AG08396 (cell line): ENCODE data around the gene HAS3.
A peak's percentile ranks its signal among the peaks of the same experiment; 100 is the strongest.
"Not testable (repeated sequence)": the region's sequence is repeated elsewhere in the genome, so short reads cannot be mapped to it uniquely, and the experiment has no call there.

ENCODE experiments used
- DNase-seq: peaks from one replicate; pipeline ENCODE4 v3.0.0; 2012; ENCODE audit warnings: low spot score, mixed read lengths

Gene HAS3, protein sequence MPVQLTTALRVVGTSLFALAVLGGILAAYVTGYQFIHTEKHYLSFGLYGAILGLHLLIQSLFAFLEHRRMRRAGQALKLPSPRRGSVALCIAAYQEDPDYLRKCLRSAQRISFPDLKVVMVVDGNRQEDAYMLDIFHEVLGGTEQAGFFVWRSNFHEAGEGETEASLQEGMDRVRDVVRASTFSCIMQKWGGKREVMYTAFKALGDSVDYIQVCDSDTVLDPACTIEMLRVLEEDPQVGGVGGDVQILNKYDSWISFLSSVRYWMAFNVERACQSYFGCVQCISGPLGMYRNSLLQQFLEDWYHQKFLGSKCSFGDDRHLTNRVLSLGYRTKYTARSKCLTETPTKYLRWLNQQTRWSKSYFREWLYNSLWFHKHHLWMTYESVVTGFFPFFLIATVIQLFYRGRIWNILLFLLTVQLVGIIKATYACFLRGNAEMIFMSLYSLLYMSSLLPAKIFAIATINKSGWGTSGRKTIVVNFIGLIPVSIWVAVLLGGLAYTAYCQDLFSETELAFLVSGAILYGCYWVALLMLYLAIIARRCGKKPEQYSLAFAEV

DNA sequence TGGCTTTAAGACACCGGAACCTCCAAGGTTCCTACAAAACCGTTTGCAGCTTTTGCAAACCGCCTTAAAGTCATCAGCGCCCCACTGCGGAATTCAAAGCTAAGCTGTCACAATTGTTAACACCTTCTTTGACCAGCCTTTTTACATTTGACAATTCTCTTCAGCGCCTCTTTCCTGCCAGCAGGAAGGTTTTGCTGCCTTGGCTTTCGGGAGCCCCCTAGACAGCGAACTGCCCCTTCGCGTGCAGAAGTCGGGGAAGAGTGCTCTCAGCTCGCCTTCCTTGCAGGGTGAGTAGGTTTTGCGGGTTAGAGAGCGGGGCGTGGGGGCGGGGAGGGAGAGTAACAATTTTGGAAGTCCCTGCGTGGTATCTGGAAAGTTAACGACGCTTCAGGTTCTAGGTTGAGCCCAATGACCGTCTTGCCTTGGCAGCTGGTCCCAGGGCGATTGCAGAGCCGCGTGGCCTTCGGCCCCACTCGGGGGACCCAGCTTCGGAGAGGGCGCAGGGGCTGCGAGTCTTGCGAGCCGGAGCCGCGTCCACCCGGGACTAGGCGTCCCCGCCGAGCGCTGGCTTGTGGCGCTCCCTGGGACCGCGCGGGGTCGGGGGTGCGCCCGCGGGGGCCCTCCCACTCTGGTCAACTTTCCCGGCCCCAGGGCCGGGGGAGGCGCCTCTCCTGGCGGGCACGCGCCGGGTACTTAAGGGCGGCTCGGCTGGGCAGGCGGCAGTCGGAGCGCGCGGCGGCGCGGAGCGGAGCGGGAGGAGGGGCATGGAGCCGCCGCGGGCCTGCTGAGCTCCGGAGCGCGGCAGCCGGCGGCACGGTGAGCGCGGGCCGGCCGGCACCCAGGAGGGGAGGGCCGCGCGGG lies at the start of gene HAS3:
Gene HAS3 (plus strand): TSS at position 153 of the 861 bp plus-strand sequence. CDS start 3,743 bp downstream, outside the sequence.
- peak; percentile 86 for DNase-seq

DNA sequence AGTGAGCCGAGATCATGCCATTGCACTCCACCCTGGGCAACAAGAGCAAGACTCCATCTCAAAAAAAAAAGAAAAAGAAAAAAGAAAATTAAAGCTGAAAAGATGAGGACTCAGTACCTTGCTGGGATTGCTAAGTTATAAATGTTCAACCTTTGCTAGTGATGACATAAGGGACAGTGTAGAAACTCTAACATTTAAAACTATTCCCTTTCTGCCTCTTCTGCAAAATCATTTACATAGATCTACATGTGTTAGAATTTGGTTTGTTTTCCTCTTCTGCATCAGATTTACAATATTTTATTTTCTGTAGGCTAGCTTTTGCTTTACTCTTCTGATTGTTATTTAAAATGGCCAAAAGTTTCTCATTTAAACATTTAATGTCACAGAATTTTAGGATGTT lies 49.5 kb upstream of the HAS3 start:
- no peak for DNase-seq

DNA sequence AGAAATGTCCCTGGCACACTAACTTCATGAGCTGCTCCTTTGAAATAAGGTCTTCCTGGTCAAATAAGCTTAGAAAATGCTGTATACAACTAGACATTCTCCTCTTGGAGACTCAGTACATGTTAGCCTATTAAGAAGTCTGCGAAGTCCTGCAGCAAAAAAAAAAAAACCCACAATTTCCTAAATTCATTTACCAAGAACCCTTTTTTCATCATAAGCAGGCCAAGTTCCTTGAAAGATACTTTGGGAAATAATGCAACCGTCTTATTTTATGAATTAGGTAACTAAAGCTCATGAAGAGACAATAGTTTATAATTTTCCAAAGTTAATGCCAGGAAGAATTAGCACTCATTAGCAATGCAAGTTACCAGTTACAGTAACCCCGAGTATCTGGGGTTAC lies 49.0 kb upstream of the HAS3 start:
- no peak for DNase-seq

DNA sequence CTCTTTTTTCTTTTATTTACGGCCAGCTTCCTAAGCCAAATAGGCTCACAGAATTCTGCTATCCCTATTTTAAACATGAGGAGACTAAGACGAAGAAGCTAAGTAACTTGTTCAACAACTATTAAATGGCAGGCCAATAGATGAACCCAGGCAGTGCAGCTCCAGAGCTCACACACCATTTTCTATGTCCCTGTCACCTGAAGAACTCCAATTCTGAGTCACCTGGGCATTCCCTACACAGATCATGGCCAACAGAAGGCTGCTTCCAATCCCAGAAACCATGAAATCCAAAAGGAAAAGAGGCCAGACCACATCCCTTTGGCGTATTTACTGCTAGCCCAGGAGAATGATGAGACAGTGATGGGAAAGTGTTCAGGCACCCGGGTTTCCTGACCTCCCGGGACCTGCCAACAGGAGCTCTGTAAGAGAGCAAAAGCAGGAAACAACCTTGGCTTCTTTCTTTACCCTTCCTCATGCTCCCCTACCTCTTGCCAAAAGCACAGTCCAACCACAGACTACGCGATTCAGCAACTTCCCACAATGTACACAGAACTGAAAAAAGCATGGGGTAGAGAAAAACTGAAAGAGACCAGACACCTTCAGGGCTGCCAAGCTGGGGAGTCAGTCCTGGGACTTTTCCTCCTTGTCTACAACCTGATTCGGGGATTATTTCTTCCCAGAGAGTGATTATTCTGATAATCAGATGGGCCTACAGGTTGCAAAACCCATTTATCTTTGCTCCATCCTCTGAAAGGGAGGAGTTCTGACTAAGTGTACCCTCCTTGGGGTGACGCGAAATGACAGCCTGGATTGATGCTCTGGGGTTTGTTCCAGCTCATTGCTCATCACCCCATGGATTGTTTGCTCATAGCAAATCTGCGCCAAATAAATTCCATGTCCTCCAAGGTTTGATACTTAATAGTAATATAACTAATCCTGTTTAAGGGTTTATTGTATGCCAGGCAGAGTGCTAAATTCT lies 47.8 kb upstream of the HAS3 start:
- DNase-seq = peak; percentile 70

DNA sequence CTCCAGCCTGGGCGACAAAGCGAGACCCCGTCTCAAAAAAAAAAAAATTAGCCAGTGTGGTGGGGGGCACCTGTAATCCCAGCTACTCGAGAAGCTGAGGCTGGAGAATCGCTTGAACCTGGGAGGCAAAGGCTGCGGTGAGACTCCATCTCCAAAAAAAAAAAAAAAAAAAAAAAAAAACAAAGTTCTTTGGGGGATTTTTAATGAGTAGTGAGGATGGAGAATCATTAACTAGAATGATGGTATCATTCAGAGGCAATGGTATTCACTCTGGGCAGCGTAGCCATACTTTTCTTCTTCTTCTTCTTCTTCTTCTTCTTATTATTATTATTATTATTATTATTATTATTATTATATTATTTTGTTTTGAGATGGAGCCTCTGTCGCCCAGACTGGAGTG lies 42.0 kb upstream of the HAS3 start:
- DNase-seq = not testable (repeated sequence)

DNA sequence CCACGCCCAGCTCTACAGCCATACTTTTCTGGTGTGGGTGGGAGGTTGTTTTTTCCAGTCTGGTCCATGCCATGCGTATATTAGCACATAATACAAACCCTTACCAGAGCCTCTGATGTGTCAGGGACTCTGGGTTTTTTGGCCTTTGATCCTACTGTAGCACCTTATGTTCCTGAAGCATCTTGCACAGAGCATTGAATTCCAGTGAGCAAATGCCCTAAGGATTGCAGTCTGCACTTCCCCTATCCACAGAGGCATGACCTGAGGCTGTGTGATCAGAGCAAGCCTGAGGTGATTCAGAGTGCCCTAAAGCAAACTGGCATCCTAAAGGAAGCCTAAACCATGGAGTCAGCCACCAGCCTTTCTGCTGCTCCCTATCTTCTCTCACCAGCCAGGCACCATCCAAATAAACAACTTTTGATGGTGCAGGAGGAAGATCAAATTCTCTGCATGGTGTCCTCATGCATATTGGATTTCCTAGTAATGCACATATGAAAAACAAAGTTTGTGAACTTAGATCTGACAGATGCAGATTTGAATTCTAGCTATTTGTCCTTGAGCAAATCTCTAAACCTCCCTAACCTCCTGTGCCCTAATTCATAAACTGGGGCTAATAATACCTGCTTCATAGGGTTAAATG lies 41.2 kb upstream of the HAS3 start:
- no peak for DNase-seq

DNA sequence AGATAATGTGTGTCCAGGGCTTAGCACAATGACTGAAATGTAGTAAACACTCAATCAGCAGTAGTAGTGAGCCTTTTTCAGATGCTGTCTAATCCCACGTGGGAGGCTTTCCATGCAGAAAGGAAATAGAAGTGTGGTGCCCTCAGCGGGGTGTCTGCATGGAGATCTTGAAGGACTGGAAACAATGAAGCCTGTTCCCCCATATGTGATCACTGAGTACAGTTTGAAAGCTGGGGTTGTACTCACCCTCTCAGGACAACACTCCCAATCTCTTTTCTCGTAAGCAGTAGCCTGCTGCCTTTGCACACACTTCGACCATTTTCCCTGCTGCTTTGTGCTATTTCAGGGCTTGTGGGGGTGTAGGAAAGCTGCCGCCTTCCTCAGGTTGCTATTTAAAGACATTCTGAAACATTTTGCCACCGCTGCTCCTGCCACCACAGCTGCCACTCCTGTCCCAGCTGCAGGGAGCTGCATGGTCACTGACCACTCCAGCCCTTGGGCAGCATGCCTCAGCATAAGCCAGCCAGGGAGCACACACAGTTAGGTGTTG lies 40.6 kb upstream of the HAS3 start:
- no peak for DNase-seq

DNA sequence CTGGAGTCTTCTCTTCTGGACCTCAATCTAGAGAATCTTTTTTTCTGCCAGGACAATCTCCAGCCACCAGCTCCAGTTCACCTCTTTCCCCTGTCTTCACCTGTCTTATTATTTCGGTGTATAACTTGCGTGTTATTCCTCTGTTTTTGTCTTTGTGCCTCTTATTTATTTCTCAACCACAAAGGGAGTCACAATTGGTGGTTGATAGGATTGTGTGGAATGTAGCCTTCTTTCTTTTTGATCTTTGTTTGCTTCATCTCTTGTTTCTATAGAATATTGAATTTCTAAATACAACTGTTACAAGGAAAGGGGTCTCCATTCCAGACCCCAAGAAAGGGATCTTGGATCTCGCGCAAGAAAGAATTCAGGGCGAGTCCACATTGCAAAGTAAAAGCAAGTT lies 35.9 kb upstream of the HAS3 start:
- DNase-seq = no peak

DNA sequence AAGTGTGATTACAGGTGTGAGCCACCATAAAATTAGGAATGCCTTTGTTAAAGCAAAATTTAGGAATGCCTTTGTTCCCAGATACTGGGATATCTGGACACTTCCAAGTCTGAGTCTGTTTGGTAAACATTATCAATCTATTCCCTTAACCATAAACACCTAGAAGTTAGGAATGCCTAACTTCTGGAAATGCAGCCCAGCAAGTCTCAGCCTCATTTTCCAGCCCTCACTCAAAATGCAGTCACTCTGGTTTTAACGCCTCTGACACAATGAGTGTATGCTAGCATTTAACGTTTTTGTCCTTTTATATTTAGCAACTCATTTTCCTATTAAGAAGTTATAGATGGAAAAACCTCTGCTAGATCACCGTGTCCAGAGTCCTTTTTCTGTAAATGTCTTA lies 34.4 kb upstream of the HAS3 start:
- DNase-seq = no peak

DNA sequence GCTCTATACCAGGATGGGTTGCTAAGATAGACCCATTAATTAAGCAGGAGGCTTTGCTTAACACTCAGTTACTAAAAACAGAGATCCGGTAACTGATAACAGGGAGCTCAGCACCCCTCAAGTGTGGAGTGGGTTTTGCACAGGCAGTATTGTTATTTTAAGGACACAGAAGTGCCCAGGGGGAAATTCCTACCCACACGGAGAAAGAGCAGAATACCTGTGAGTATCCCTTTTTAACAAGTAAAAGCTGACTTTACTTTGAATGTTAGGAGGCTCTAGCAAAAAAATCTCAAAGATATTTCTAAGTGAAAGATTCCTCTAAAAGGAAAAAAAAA lies 32.8 kb upstream of the HAS3 start:
- no peak for DNase-seq

DNA sequence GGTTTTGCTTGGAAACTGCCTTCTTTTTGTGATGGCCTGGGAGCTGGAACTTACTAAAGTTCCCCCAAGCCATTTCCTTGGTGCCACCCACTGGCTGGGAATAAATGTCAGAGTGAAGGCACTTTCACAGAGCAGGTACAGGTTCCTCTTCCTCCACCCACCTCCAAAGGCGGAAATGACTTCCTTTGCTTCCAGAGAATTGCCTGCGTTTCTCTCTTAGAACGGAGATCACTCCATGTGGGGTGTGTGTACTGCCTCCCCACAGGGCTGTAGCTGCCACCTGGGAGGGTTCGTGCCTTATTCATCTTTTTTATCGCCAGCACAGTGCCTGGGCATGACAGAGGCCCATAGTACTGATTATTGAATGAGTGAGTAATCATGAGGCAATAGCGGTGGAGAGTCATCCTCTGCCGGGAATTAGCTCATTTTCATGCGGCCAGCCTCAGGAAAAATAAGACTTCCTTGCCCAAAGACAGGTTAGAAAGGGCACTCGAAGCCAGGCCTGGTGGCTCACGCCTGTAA lies 32.2 kb upstream of the HAS3 start:
- DNase-seq = no peak

DNA sequence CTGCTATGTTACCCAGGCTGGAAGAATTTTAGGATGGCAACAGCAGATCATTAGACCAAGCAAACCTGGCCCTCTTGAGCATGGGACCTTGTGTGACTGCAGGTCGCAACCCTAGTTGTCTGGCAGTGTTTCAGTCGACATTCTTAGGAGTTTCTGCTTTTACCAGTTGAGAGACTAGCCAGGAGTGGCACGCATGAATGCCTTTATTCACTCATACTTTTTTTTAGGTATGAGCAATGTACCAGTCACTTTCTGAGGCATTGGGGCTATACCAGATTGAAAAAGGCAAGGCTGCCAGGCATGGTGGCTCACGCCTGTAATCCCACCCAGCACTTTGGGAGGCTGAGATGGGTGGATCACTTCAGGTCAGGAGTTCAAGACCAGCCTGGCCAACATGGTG lies 28.2 kb upstream of the HAS3 start:
- no peak for DNase-seq

DNA sequence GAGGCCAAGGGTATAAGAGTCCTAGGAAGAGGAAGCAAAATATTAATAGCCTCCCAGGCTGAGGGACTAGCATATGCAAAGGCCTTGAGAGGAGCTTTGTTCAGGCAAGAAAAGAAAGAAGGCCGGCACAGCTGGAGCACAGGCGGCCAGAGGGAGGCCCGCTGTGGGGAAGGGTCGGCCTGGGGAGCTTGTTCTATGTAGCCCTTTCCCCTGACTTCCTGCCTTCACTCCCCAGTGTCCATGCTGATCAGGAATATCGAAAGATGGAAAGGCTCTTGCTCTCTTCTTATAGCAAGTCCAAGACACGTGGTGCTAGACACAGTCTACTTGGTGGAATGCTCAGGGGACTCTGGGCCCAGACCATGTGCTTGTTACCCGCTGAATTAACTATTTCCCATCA lies 27.4 kb upstream of the HAS3 start:
- DNase-seq = no peak

DNA sequence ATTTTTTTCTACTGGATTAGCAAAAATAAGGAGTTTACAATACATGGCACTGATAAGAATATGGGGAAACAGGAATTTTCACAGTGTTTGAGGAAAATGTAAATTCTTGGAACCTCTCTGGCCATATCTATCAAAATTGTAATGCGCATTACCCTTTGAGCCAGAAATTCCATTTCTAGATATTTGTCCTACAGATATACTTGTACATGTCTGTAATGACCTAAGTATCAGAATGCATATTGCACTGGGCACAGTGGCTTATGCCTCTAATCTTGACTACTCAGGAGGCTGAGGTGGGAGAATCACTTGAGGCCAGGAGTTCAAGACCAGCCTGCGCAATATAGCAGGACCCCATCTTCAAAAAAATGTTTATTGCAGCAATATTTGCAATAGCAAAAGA lies 25.8 kb upstream of the HAS3 start:
- DNase-seq = no peak

DNA sequence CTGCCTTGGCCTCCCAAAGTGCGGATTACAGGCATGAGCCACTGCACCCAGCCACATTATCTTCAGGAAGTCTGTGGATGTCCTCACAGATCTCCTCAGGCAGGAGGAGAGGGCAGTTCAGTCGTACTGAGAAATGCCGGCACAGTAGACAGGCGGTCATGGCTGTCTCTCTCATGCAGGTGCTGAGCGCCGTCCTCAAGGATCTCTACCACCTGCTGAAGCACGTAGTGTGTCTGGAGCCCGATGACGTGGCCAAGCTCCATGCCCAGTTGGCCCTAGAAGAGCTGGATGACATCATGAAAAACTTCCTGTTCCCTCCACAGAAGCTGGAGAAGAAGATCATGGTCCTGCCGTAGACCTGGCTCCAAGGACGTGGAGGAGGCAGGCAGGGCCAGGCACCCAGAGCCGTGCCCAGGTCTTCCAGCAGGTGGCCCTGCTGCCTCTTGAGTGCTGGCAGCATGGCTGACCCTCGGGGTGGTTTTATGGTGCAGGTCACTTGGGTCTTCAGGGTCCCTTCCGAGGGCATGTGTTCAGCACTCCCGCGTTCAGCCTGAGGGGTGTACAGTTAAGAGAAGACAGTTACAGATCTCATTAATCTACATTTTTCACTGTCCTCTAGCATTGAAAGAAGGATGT lies 22.0 kb upstream of the HAS3 start:
- DNase-seq = no peak

DNA sequence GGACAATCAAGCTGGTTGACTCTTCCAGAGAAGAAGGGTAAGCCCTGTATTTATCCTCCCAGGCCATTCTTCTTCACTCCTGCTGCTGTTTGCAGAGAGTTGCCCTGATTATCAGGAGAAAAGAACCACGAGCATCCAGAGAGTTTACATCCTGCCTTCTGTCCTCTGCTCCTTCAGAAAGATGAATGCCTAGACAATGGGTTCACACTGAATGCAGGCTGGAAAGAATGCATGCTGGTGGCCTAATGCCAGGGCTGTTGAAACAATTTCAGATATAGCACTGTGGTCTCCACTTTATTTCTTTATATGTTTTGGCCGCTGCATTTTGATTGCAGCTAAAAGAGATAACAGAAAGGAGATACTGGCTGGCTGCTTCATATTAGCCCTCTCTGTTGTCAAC lies 21.2 kb upstream of the HAS3 start:
- no peak for DNase-seq

DNA sequence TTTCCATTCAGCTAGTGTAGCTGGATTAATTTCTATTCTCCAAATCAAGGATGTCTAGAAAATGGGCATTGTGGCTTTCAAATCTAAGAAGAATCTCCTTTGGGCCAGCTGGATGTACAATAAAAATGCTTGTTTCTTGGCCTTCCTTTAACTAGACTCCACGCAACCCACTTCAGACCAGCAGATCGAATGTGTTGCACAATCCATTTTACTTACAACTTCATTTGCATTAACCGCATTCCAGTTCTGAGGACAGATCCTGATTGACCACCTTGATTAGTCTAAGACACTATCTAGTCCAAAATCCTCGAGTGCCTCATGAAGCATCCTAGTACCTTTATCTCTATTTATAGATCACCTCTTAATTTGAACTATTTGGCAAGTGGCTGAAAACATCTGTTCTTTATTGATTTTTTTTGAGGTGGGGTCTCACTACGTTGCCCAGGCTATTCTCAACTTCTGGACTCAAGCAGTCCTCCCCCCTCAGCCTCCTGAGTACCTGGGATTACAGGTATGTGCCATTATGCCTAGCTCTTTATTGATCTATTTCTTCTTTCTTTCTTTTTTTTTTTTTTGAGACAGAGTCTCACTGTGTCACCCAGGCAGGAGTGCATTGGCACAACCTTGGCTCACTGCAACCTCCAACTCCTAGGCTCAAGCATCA lies 20.3 kb upstream of the HAS3 start:
- DNase-seq = no peak

DNA sequence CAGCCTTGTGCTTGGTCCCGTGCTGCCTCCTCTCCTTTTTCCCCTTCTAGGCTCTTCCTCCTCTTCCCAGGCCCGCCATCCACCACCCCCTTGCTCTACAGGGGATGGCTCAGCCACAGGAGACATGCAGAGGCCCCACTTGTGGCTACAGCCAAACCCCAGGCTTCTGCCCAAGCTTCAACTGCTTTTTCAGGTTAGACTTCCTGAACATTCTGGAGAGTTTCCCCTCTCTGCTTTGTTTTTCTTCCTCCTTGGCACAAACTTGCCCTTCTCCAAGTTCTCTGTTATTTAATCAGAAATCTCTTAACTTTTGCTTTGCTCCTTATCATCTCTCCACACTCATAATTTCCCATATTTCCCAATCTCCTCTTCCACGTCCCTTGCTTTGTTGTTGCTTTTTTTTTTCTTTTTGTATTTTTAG lies 18.3 kb upstream of the HAS3 start:
- no peak for DNase-seq

DNA sequence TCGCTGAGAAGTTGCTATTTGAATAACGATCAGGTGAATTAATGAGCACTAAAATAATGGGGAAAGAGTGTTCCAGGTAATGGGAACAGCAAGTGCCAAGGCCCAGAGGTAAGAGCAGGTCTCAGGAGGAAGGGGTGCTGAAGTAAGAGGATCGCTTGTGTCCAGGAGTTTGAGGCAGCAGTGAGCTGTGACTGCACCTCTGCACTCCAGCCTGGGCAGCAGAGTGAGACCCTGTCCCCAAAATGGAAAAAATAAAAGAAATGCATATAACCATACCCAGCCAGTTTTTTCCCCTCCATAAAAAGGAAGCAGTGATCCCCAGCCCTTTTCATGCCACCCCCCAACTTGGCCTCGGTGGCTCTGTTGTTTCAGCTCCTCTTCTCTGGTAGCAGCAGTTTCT lies 16.8 kb upstream of the HAS3 start:
- DNase-seq = no peak
